Measurements from ENCODE around the gene AGMO.

The AGMO gene

GRCh38 chr7:15378494-15379145 lies 183.2 kb downstream of the AGMO start:
- Histone ChIP-seq H2BK5ac (ENCODE audit: low read length) (no peak overlapping the region), H4K5ac (ENCODE audit: low read length) (no peak overlapping the region), H2AK5ac (ENCODE audit: low read length) (no peak overlapping the region), H3K4me2 (ENCODE audit: low read length) (no peak overlapping the region), H2BK15ac (replicated peaks; ENCODE audit: low read depth) (no peak overlapping the region), H3K4me1 (ENCODE audit: control insufficient read depth, low read depth, low read length) (no peaks in the 10 kb centered on the region), H3K27me3 (ENCODE audit: insufficient read depth, low read length, poor library complexity) (no peaks in the 10 kb centered on the region), H2BK120ac (ENCODE audit: low read depth, low read length) (no peak overlapping the region), H3K4ac (ENCODE audit: low read depth, low read length) (no peak overlapping the region), H3K18ac (ENCODE audit: low read length) (no peak overlapping the region), H3K4me3 (ENCODE audit: low read length) (no peak overlapping the region), H3K9ac (ENCODE audit: low read length) (no peak overlapping the region), H3K79me2 (ENCODE audit: control insufficient read depth, insufficient read depth, low read length) (no peaks in the 10 kb centered on the region), H3K23ac (ENCODE audit: low read length) (no peak overlapping the region), H3K36me3 (ENCODE audit: control insufficient read depth, insufficient read depth, low read length) (no peaks in the 10 kb centered on the region), H4K8ac (ENCODE audit: low read depth, low read length) (no peak overlapping the region), H3K56ac (ENCODE audit: low read length) (no peak overlapping the region), H3K27ac (ENCODE audit: low read depth, low read length) (no peak overlapping the region), H3K79me1 (ENCODE audit: low read length) (no peaks in the 10 kb centered on the region)
- WGBS (ENCODE audit: extremely low coverage, insufficient coverage, low lambda C conversion rate) = 100% methylated on average over 1 of the region's 2 CpGs
- DNase-seq = no peak

GRCh38 chr7:15376600-15376999 lies 185.2 kb downstream of the AGMO start:
- no CpG with 5 or more reads among the region's 2 CpGs for WGBS (ENCODE audit: extremely low coverage, insufficient coverage, low lambda C conversion rate)
- H3K36me3 ChIP-seq (ENCODE audit: control insufficient read depth, insufficient read depth, low read length) = no peaks in the 10 kb centered on the region
- no peak overlapping the region for H4K8ac ChIP-seq (ENCODE audit: low read depth, low read length)
- no peak overlapping the region for H4K5ac ChIP-seq (ENCODE audit: low read length)
- no peak overlapping the region for H3K9ac ChIP-seq (ENCODE audit: low read length)
- no peak overlapping the region for H2BK5ac ChIP-seq (ENCODE audit: low read length)
- no peak overlapping the region for H3K27ac ChIP-seq (ENCODE audit: low read depth, low read length)
- no peaks in the 10 kb centered on the region for H3K4me1 ChIP-seq (ENCODE audit: control insufficient read depth, low read depth, low read length)
- no peak overlapping the region for H3K4ac ChIP-seq (ENCODE audit: low read depth, low read length)
- no peak overlapping the region for H2AK5ac ChIP-seq (ENCODE audit: low read length)
- no peak overlapping the region for H2BK15ac ChIP-seq (replicated peaks; ENCODE audit: low read depth)
- H3K4me2 ChIP-seq (ENCODE audit: low read length) = no peak overlapping the region
- H3K18ac ChIP-seq (ENCODE audit: low read length) = no peak overlapping the region
- H3K4me3 ChIP-seq (ENCODE audit: low read length) = no peak overlapping the region
- H3K79me1 ChIP-seq (ENCODE audit: low read length) = no peaks in the 10 kb centered on the region
- no peak for DNase-seq
- no peaks in the 10 kb centered on the region for H3K79me2 ChIP-seq (ENCODE audit: control insufficient read depth, insufficient read depth, low read length)
- no peak overlapping the region for H3K23ac ChIP-seq (ENCODE audit: low read length)
- H3K27me3 ChIP-seq (ENCODE audit: insufficient read depth, low read length, poor library complexity) = no peaks in the 10 kb centered on the region
- no peak overlapping the region for H3K56ac ChIP-seq (ENCODE audit: low read length)
- no peak overlapping the region for H2BK120ac ChIP-seq (ENCODE audit: low read depth, low read length)

GRCh38 chr7:15370441-15370840 lies 191.4 kb downstream of the AGMO start:
- H3K36me3 ChIP-seq (ENCODE audit: control insufficient read depth, insufficient read depth, low read length) = no peaks in the 10 kb centered on the region
- no peak overlapping the region for H2AK5ac ChIP-seq (ENCODE audit: low read length)
- H2BK120ac ChIP-seq (ENCODE audit: low read depth, low read length) = no peak overlapping the region
- no peak overlapping the region for H3K9ac ChIP-seq (ENCODE audit: low read length)
- H4K5ac ChIP-seq (ENCODE audit: low read length) = no peak overlapping the region
- H2BK15ac ChIP-seq (replicated peaks; ENCODE audit: low read depth) = no peak overlapping the region
- H3K4me2 ChIP-seq (ENCODE audit: low read length) = no peak overlapping the region
- H3K79me2 ChIP-seq (ENCODE audit: control insufficient read depth, insufficient read depth, low read length) = no peaks in the 10 kb centered on the region
- H4K8ac ChIP-seq (ENCODE audit: low read depth, low read length) = no peak overlapping the region
- no peak overlapping the region for H2BK5ac ChIP-seq (ENCODE audit: low read length)
- no peak overlapping the region for H3K4me3 ChIP-seq (ENCODE audit: low read length)
- no peaks in the 10 kb centered on the region for H3K79me1 ChIP-seq (ENCODE audit: low read length)
- no peak overlapping the region for H3K18ac ChIP-seq (ENCODE audit: low read length)
- no peak for DNase-seq
- H3K4ac ChIP-seq (ENCODE audit: low read depth, low read length) = no peak overlapping the region
- no peak overlapping the region for H3K27ac ChIP-seq (ENCODE audit: low read depth, low read length)
- no peak overlapping the region for H3K23ac ChIP-seq (ENCODE audit: low read length)
- no peaks in the 10 kb centered on the region for H3K27me3 ChIP-seq (ENCODE audit: insufficient read depth, low read length, poor library complexity)
- no peaks in the 10 kb centered on the region for H3K4me1 ChIP-seq (ENCODE audit: control insufficient read depth, low read depth, low read length)
- no peak overlapping the region for H3K56ac ChIP-seq (ENCODE audit: low read length)
- no CpG with 5 or more reads among the region's 1 CpG for WGBS (ENCODE audit: extremely low coverage, insufficient coverage, low lambda C conversion rate)

GRCh38 chr7:15368653-15369052 lies 193.2 kb downstream of the AGMO start:
- Histone ChIP-seq H3K79me1 (ENCODE audit: low read length) (no peaks in the 10 kb centered on the region), H3K23ac (ENCODE audit: low read length) (no peak overlapping the region), H3K56ac (ENCODE audit: low read length) (no peak overlapping the region), H2BK120ac (ENCODE audit: low read depth, low read length) (no peak overlapping the region), H2BK5ac (ENCODE audit: low read length) (no peak overlapping the region), H3K9ac (ENCODE audit: low read length) (no peak overlapping the region), H3K4me3 (ENCODE audit: low read length) (no peak overlapping the region), H4K5ac (ENCODE audit: low read length) (no peak overlapping the region), H3K27ac (ENCODE audit: low read depth, low read length) (no peak overlapping the region), H3K36me3 (ENCODE audit: control insufficient read depth, insufficient read depth, low read length) (no peaks in the 10 kb centered on the region), H2AK5ac (ENCODE audit: low read length) (no peak overlapping the region), H3K4ac (ENCODE audit: low read depth, low read length) (no peak overlapping the region), H4K8ac (ENCODE audit: low read depth, low read length) (no peak overlapping the region), H2BK15ac (replicated peaks; ENCODE audit: low read depth) (no peak overlapping the region), H3K4me2 (ENCODE audit: low read length) (no peak overlapping the region), H3K4me1 (ENCODE audit: control insufficient read depth, low read depth, low read length) (no peaks in the 10 kb centered on the region), H3K18ac (ENCODE audit: low read length) (no peak overlapping the region), H3K79me2 (ENCODE audit: control insufficient read depth, insufficient read depth, low read length) (no peaks in the 10 kb centered on the region), H3K27me3 (ENCODE audit: insufficient read depth, low read length, poor library complexity) (no peaks in the 10 kb centered on the region)
- WGBS (ENCODE audit: extremely low coverage, insufficient coverage, low lambda C conversion rate) = no CpG with 5 or more reads among the region's 1 CpG
- DNase-seq = no peak

- no peak for DNase-seq
- H3K4ac ChIP-seq (ENCODE audit: low read depth, low read length) = no peak overlapping the region
- no peaks in the 10 kb centered on the region for H3K36me3 ChIP-seq (ENCODE audit: control insufficient read depth, insufficient read depth, low read length)
Observed at GRCh38 chr7:15367897-15368296, 193.9 kb downstream of the AGMO start.

GRCh38 chr7:15358112-15358511 lies 203.7 kb downstream of the AGMO start:
- H4K8ac ChIP-seq (ENCODE audit: low read depth, low read length) = no peak overlapping the region
- H2BK120ac ChIP-seq (ENCODE audit: low read depth, low read length) = no peak overlapping the region
- H2AK5ac ChIP-seq (ENCODE audit: low read length) = no peak overlapping the region
- H3K79me2 ChIP-seq (ENCODE audit: control insufficient read depth, insufficient read depth, low read length) = no peaks in the 10 kb centered on the region
- H3K79me1 ChIP-seq (ENCODE audit: low read length) = no peaks in the 10 kb centered on the region
- WGBS (ENCODE audit: extremely low coverage, insufficient coverage, low lambda C conversion rate) = no CpG with 5 or more reads among the region's 5 CpGs
- no peaks in the 10 kb centered on the region for H3K36me3 ChIP-seq (ENCODE audit: control insufficient read depth, insufficient read depth, low read length)
- H3K4me2 ChIP-seq (ENCODE audit: low read length) = no peak overlapping the region
- DNase-seq = no peak
- no peak overlapping the region for H3K23ac ChIP-seq (ENCODE audit: low read length)
- no peak overlapping the region for H2BK5ac ChIP-seq (ENCODE audit: low read length)
- H3K27me3 ChIP-seq (ENCODE audit: insufficient read depth, low read length, poor library complexity) = no peaks in the 10 kb centered on the region
- no peak overlapping the region for H2BK15ac ChIP-seq (replicated peaks; ENCODE audit: low read depth)
- H3K9ac ChIP-seq (ENCODE audit: low read length) = no peak overlapping the region
- H3K4me3 ChIP-seq (ENCODE audit: low read length) = no peak overlapping the region
- H3K4me1 ChIP-seq (ENCODE audit: control insufficient read depth, low read depth, low read length) = no peaks in the 10 kb centered on the region
- H3K4ac ChIP-seq (ENCODE audit: low read depth, low read length) = no peak overlapping the region
- H3K27ac ChIP-seq (ENCODE audit: low read depth, low read length) = no peak overlapping the region
- H4K5ac ChIP-seq (ENCODE audit: low read length) = no peak overlapping the region
- H3K56ac ChIP-seq (ENCODE audit: low read length) = no peak overlapping the region
- H3K18ac ChIP-seq (ENCODE audit: low read length) = no peak overlapping the region

More at GRCh38 chr7:15367897-15368296, 193.9 kb downstream of the AGMO start:
- no peaks in the 10 kb centered on the region for H3K4me1 ChIP-seq (ENCODE audit: control insufficient read depth, low read depth, low read length)
- no peak overlapping the region for H2BK15ac ChIP-seq (replicated peaks; ENCODE audit: low read depth)
- H3K27me3 ChIP-seq (ENCODE audit: insufficient read depth, low read length, poor library complexity) = no peaks in the 10 kb centered on the region
- H2BK120ac ChIP-seq (ENCODE audit: low read depth, low read length) = no peak overlapping the region
- no peak overlapping the region for H3K18ac ChIP-seq (ENCODE audit: low read length)
- H4K8ac ChIP-seq (ENCODE audit: low read depth, low read length) = no peak overlapping the region
- H2BK5ac ChIP-seq (ENCODE audit: low read length) = no peak overlapping the region
- no peak overlapping the region for H4K5ac ChIP-seq (ENCODE audit: low read length)
- WGBS (ENCODE audit: extremely low coverage, insufficient coverage, low lambda C conversion rate) = no CpG with 5 or more reads among the region's 3 CpGs
- no peak overlapping the region for H3K56ac ChIP-seq (ENCODE audit: low read length)
- H3K4me3 ChIP-seq (ENCODE audit: low read length) = no peak overlapping the region
- H3K4me2 ChIP-seq (ENCODE audit: low read length) = no peak overlapping the region
- H3K79me1 ChIP-seq (ENCODE audit: low read length) = no peaks in the 10 kb centered on the region
- no peak overlapping the region for H3K27ac ChIP-seq (ENCODE audit: low read depth, low read length)
- H3K23ac ChIP-seq (ENCODE audit: low read length) = no peak overlapping the region
- no peaks in the 10 kb centered on the region for H3K79me2 ChIP-seq (ENCODE audit: control insufficient read depth, insufficient read depth, low read length)
- H2AK5ac ChIP-seq (ENCODE audit: low read length) = no peak overlapping the region
- no peak overlapping the region for H3K9ac ChIP-seq (ENCODE audit: low read length)

Measured in mesendoderm (in vitro differentiated cells).